HepG2 (cell line): ENCODE measurements around the gene NCS1. TPM values are rescaled to one million over a fixed set of nuclear protein-coding genes. Genes with fewer than 3 reads are reported as not detected.

Experiments used
- ATAC-seq: fragments of 200-7000 bp; cut with Tn5 transposase; 3 replicates; pipeline ENCODE4 v1.9.1; 2020; ENCODE audit warnings: mild to moderate bottlenecking, moderate library complexity
- BruUV-seq: library from RNA; stranded (reverse); fragments of 400-500 nt; replicated peaks from 2 replicates; lab custom pipeline; 2021; lab: Mats Ljungman, UMichigan
- CTCF ChIA-PET: fragments of 300-600 bp; formaldehyde crosslinking; extraction: SDS; loops from one replicate; lab custom pipeline; 2021; ENCODE audit warnings: low total read pairs, inconsistent platforms, low intra/inter-chr PET ratio; lab: Yijun Ruan, JAX
- POLR2A ChIA-PET: fragments of 350-600 bp; sonication (Branson Sonifier 250); formaldehyde crosslinking; loops from one replicate; lab custom pipeline; 2020; ENCODE audit warnings: antibody characterized with exemption, inconsistent platforms; lab: Yijun Ruan, JAX
- DNase-seq: peaks from one replicate; pipeline ENCODE4 v3.0.0-alpha.2; 2015; ENCODE audit warnings: low spot score
- FAIRE-seq: peaks from 3 replicates; lab custom pipeline; 2011; peaks lifted over from hg19 to GRCh38; lab: Jason Lieb, UNC
- H2AFZ ChIP-seq: one replicate; pipeline ENCODE4 v1.6.1; 2011; ENCODE audit warnings: low read length, inconsistent platforms
- H3K27ac ChIP-seq: fragments of 300-600 bp; 3 replicates; pipeline ENCODE4 v1.8.0; 2011; ENCODE audit warnings: mixed run types, mild to moderate bottlenecking, mixed read lengths, low read length, inconsistent platforms; ENCODE audit not compliant: insufficient read depth; ENCODE audit errors: extremely low read length
- H3K27me3 ChIP-seq, 2 experiments: fragments of 200-600 bp in 1 of 2; 2 replicates in 1 of 2; 3 replicates in 1 of 2; pipeline versions ENCODE4 v1.6.0 to v1.8.0; 2011; ENCODE audit warnings: low read length in 2 of 2, mild to moderate bottlenecking in 2 of 2, moderate library complexity in 2 of 2, inconsistent platforms in 1 of 2; ENCODE audit not compliant: insufficient read depth in 2 of 2, control insufficient read depth in 1 of 2
- H3K36me3 ChIP-seq, 2 experiments: fragments of 200-600 bp in 1 of 2; replicated peaks in 1 of 2; 2 replicates in 1 of 2; 3 replicates in 1 of 2; pipeline versions ENCODE4 v1.5.1 to v1.8.0; 2011; ENCODE audit warnings: low read length in 2 of 2, inconsistent platforms in 1 of 2; ENCODE audit not compliant: insufficient read depth in 2 of 2, control insufficient read depth in 1 of 2
- H3K4me1 ChIP-seq: 2 replicates; pipeline ENCODE4 v1.5.1; 2012; ENCODE audit warnings: low read length, inconsistent platforms; ENCODE audit not compliant: insufficient read depth
- H3K4me2 ChIP-seq: 2 replicates; pipeline ENCODE4 v1.6.0; 2011; ENCODE audit warnings: low read depth, low read length, inconsistent platforms
- H3K4me3 ChIP-seq, 3 experiments: fragments of 200-600 bp in 1 of 3; sonication (generic), shearing (Covaris generic) in 1 of 3; replicated peaks in 1 of 3; 2 replicates each; pipeline ENCODE4 v1.5.1; 2011 to 2016; ENCODE audit warnings: low read length in 3 of 3, inconsistent platforms in 2 of 3, low read depth in 2 of 3, mild to moderate bottlenecking in 2 of 3, control low read depth in 1 of 3, mixed read lengths in 1 of 3; ENCODE audit not compliant: insufficient read depth in 1 of 3
- H3K79me2 ChIP-seq: one replicate; pipeline ENCODE4 v1.6.1; 2011; ENCODE audit warnings: low read length, inconsistent platforms; ENCODE audit not compliant: insufficient read depth
- H3K9ac ChIP-seq: 2 replicates; pipeline ENCODE4 v1.6.0; 2011; ENCODE audit warnings: mild to moderate bottlenecking, low read depth, low read length, inconsistent platforms; ENCODE audit not compliant: insufficient read depth
- H3K9me3 ChIP-seq: 2 replicates; pipeline ENCODE4 v1.5.1; 2012; ENCODE audit warnings: mild to moderate bottlenecking, low read length
- H4K20me1 ChIP-seq: 2 replicates; pipeline ENCODE4 v1.6.0; 2011; ENCODE audit warnings: inconsistent platforms, mild to moderate bottlenecking, low read length, moderate library complexity; ENCODE audit not compliant: insufficient read depth
- POLR2A ChIP-seq, 2 experiments: IDR thresholded peaks; 2 replicates each; pipeline ENCODE4 v1.6.1; 2011; ENCODE audit warnings: low read depth in 2 of 2, low read length in 2 of 2, mild to moderate bottlenecking in 1 of 2, moderate library complexity in 1 of 2; ENCODE audit not compliant: insufficient read depth in 1 of 2
- RAD51 ChIP-seq: fragments of 450-650 bp; IDR thresholded peaks from 2 replicates; pipeline ENCODE4 v1.6.1; 2016; ENCODE audit warnings: borderline replicate concordance
- SNRNP70 ChIP-seq: fragments of 200-400 bp; formaldehyde crosslinking; IDR thresholded peaks from 2 replicates; pipeline ENCODE4 v1.6.1; 2017; ENCODE audit warnings: mild to moderate bottlenecking, low read depth, low read length, moderate library complexity
- ZKSCAN5 ChIP-seq: sonication (generic); formaldehyde crosslinking; IDR thresholded peaks from 2 replicates; pipeline ENCODE4 v1.5.1; 2020; ENCODE audit warnings: mild to moderate bottlenecking, missing genetic modification reagents
- ZNF766 ChIP-seq: sonication (generic); formaldehyde crosslinking; IDR thresholded peaks from 2 replicates; pipeline ENCODE4 v1.5.0; 2020; ENCODE audit warnings: missing genetic modification reagents, borderline replicate concordance
- WGBS: methylation state at CpG from one replicate; pipeline ENCODE4 v1.1.6; 2017; ENCODE audit warnings: low lambda C conversion rate; 5-methylcytosine and 5-hydroxymethylcytosine counted together
- in situ Hi-C: cut with HindIII; loops from 2 replicates; pipeline ENCODE4 v1.10.0; 2017; ENCODE audit warnings: low pct_unique_long_range_greater_than_20kb; ENCODE audit not compliant: extremely low pct_ligation_motif_present
- intact Hi-C: fragments of 100-400 bp; cut with micrococcal nuclease; formaldehyde crosslinking; loops from one replicate; pipeline ENCODE4 v1.10.0; 2022; ENCODE audit not compliant: unreplicated experiment
- polyA plus RNA-seq, 8 experiments: library from polyadenylated mRNA; depleted of rRNA in 3 of 8; stranded (reverse) in 7 of 8; unstranded in 1 of 8; fragments of >200 nt; fragmentation: Illumina TruSeq in 4 of 8; extraction: Trizol in 4 of 8; gene quantifications; 2 replicates each; pipeline versions ENCODE4 v1.2.1 to v1.2.3, GENCODE V29; 2011 to 2016; ENCODE audit warnings: low read depth in 4 of 8, missing spikeins in 1 of 8, mixed read lengths in 1 of 8; ENCODE audit not compliant: insufficient read depth in 1 of 8
- total RNA-seq, 5 experiments: library from RNA; depleted of rRNA; stranded (reverse); fragments of >200 nt; fragmentation: Illumina TruSeq; extraction: Trizol; gene quantifications; 2 replicates each; pipeline ENCODE4 v1.2.3, GENCODE V29; 2016; ENCODE audit warnings: low read depth in 1 of 5
- TF ChIP-seq, protein P1 (sequence below): IDR thresholded peaks from 2 replicates; pipeline ENCODE4 v1.6.1; 2016; ENCODE audit warnings: low read depth, missing genetic modification reagents, missing compliant biosample characterization

Gene NCS1
- total and polyA plus RNA-seq, 2 of the 13 experiments (the other 11 are each of a cell fraction or from before 2014, with no cell fraction given), result 4.7 to 6.1 TPM

- H2AFZ ChIP-seq, result no peak overlapping the region
- no TSS peak for BruUV-seq
- ChIA-PET CTCF (no interaction called here), POLR2A (no interaction called here)
- H3K79me2 ChIP-seq, result no peaks in the 10 kb centered on the region
- H3K4me3 ChIP-seq, result no peak overlapping the region
- in situ Hi-C loops, result no loop called here
- no peak overlapping the region for H3K27ac ChIP-seq
- no peaks in the 10 kb centered on the region for H3K9me3 ChIP-seq
- DNase-seq (no peak), FAIRE-seq (no peak), ATAC-seq (no peak)
- peaks cover 0 to 1% of the 10 kb centered on the region in 2 experiments; a peak in 1 of 5 replicates for H3K36me3 ChIP-seq
- no peak overlapping the region for H3K9ac ChIP-seq
- H3K4me2 ChIP-seq, result no peak overlapping the region
- H4K20me1 ChIP-seq, result no peaks in the 10 kb centered on the region
- intact Hi-C loops, result no loop called here
- 82% methylated on average over 10 of the region's 10 CpGs for WGBS
- 0 out of 5 replicates have a peak, but pooled peaks cover 0 to 6% of the 10 kb centered on the region in 2 experiments for H3K27me3 ChIP-seq
- no peak for TF ChIP-seq SNRNP70
- TF ChIP-seq, protein P1, sequence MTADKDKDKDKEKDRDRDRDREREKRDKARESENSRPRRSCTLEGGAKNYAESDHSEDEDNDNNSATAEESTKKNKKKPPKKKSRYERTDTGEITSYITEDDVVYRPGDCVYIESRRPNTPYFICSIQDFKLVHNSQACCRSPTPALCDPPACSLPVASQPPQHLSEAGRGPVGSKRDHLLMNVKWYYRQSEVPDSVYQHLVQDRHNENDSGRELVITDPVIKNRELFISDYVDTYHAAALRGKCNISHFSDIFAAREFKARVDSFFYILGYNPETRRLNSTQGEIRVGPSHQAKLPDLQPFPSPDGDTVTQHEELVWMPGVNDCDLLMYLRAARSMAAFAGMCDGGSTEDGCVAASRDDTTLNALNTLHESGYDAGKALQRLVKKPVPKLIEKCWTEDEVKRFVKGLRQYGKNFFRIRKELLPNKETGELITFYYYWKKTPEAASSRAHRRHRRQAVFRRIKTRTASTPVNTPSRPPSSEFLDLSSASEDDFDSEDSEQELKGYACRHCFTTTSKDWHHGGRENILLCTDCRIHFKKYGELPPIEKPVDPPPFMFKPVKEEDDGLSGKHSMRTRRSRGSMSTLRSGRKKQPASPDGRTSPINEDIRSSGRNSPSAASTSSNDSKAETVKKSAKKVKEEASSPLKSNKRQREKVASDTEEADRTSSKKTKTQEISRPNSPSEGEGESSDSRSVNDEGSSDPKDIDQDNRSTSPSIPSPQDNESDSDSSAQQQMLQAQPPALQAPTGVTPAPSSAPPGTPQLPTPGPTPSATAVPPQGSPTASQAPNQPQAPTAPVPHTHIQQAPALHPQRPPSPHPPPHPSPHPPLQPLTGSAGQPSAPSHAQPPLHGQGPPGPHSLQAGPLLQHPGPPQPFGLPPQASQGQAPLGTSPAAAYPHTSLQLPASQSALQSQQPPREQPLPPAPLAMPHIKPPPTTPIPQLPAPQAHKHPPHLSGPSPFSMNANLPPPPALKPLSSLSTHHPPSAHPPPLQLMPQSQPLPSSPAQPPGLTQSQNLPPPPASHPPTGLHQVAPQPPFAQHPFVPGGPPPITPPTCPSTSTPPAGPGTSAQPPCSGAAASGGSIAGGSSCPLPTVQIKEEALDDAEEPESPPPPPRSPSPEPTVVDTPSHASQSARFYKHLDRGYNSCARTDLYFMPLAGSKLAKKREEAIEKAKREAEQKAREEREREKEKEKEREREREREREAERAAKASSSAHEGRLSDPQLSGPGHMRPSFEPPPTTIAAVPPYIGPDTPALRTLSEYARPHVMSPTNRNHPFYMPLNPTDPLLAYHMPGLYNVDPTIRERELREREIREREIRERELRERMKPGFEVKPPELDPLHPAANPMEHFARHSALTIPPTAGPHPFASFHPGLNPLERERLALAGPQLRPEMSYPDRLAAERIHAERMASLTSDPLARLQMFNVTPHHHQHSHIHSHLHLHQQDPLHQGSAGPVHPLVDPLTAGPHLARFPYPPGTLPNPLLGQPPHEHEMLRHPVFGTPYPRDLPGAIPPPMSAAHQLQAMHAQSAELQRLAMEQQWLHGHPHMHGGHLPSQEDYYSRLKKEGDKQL (CRISPR knock-in tag), result no peak
- TF ChIP-seq RAD51, result no peak
- no peak for TF ChIP-seq ZNF766 (CRISPR knock-in tag)
- TF ChIP-seq POLR2A (IDR thresholded peaks at IDR 0.05; ENCODE audit: insufficient read depth in 1 of 2, low read depth in 2 of 2, low read length in 2 of 2), result no peak
- no peak for TF ChIP-seq ZKSCAN5 (CRISPR knock-in tag)
- H3K4me1 ChIP-seq, result peaks cover 10% of the 10 kb centered on the region; the same call in 1 of the 2 replicates
These were observed 31.5 kb upstream of the NCS1 start for GRCh38 chr9:130140706-130141105.
